Measurements from ENCODE around the gene ADAM11.

Gene ADAM11

GRCh38 chr17:44759086-44759915 is 513 bp downstream of the ADAM11 start:
- H3K4me1 ChIP-seq (ENCODE audit: insufficient read depth, low read length) = no peaks in the 10 kb centered on the region
- H3K27ac ChIP-seq (ENCODE audit: low read depth, low read length) = no peak overlapping the region
- H3K4me3 ChIP-seq (ENCODE audit: low read depth in 1 of 2, low read length in 2 of 2) = no peak overlapping the region
- H3K9me3 ChIP-seq (ENCODE audit: low read length) = no peaks in the 10 kb centered on the region
- peaks cover 14 to 37% of the 10 kb centered on the region in 2 donors for H3K27me3 ChIP-seq (ENCODE audit: control insufficient read depth in 1 of 2, insufficient read depth in 2 of 2, low read length in 2 of 2)
- H3K9ac ChIP-seq (ENCODE audit: low read length) = no peak overlapping the region
- no peaks in the 10 kb centered on the region for H3K36me3 ChIP-seq (ENCODE audit: insufficient read depth, low read length)

GRCh38 chr17:44759916-44760243 is 1.1 kb downstream of the ADAM11 start:
- H3K4me1 ChIP-seq (ENCODE audit: insufficient read depth, low read length) = no peaks in the 10 kb centered on the region
- no peaks in the 10 kb centered on the region for H3K9me3 ChIP-seq (ENCODE audit: low read length)
- no peak overlapping the region for H3K4me3 ChIP-seq (ENCODE audit: low read depth in 1 of 2, low read length in 2 of 2)
- no peak overlapping the region for H3K27ac ChIP-seq (ENCODE audit: low read depth, low read length)
- H3K9ac ChIP-seq (ENCODE audit: low read length) = no peak overlapping the region
- H3K27me3 ChIP-seq (ENCODE audit: control insufficient read depth in 1 of 2, insufficient read depth in 2 of 2, low read length in 2 of 2) = peaks cover 14 to 37% of the 10 kb centered on the region in 2 donors
- no peaks in the 10 kb centered on the region for H3K36me3 ChIP-seq (ENCODE audit: insufficient read depth, low read length)

GRCh38 chr17:44760474-44761308 is 1.9 kb downstream of the ADAM11 start:
- peaks cover 14 to 37% of the 10 kb centered on the region in 2 donors for H3K27me3 ChIP-seq (ENCODE audit: control insufficient read depth in 1 of 2, insufficient read depth in 2 of 2, low read length in 2 of 2)
- no peaks in the 10 kb centered on the region for H3K36me3 ChIP-seq (ENCODE audit: insufficient read depth, low read length)
- H3K4me3 ChIP-seq (ENCODE audit: low read depth in 1 of 2, low read length in 2 of 2) = no peak overlapping the region
- H3K9me3 ChIP-seq (ENCODE audit: low read length) = no peaks in the 10 kb centered on the region
- no peak overlapping the region for H3K9ac ChIP-seq (ENCODE audit: low read length)
- no peak overlapping the region for H3K27ac ChIP-seq (ENCODE audit: low read depth, low read length)
- no peaks in the 10 kb centered on the region for H3K4me1 ChIP-seq (ENCODE audit: insufficient read depth, low read length)

GRCh38 chr17:44761932-44762810 is 3.4 kb downstream of the ADAM11 start:
- Histone ChIP-seq H3K4me1 (ENCODE audit: insufficient read depth, low read length) (no peaks in the 10 kb centered on the region), H3K9me3 (ENCODE audit: low read length) (no peaks in the 10 kb centered on the region), H3K9ac (ENCODE audit: low read length) (no peak overlapping the region), H3K27ac (ENCODE audit: low read depth, low read length) (no peak overlapping the region), H3K36me3 (ENCODE audit: insufficient read depth, low read length) (no peaks in the 10 kb centered on the region), H3K4me3 (ENCODE audit: low read depth in 1 of 2, low read length in 2 of 2) (no peak overlapping the region), H3K27me3 (ENCODE audit: control insufficient read depth in 1 of 2, insufficient read depth in 2 of 2, low read length in 2 of 2) (peaks cover 14 to 42% of the 10 kb centered on the region in 2 donors)

- Histone ChIP-seq H3K27me3 (ENCODE audit: control insufficient read depth in 1 of 2, insufficient read depth in 2 of 2, low read length in 2 of 2) (peaks cover 14 to 34% of the 10 kb centered on the region in 2 donors), H3K9me3 (ENCODE audit: low read length) (no peaks in the 10 kb centered on the region), H3K36me3 (ENCODE audit: insufficient read depth, low read length) (no peaks in the 10 kb centered on the region), H3K4me3 (ENCODE audit: low read depth in 1 of 2, low read length in 2 of 2) (no peak overlapping the region), H3K9ac (ENCODE audit: low read length) (no peak overlapping the region), H3K27ac (ENCODE audit: low read depth, low read length) (no peak overlapping the region), H3K4me1 (ENCODE audit: insufficient read depth, low read length) (no peaks in the 10 kb centered on the region)
Observed at GRCh38 chr17:44763170-44763569, 4.4 kb downstream of the ADAM11 start.

GRCh38 chr17:44765965-44766364 is 7.2 kb downstream of the ADAM11 start:
- H3K4me1 ChIP-seq (ENCODE audit: insufficient read depth, low read length) = no peaks in the 10 kb centered on the region
- peaks cover 5 to 14% of the 10 kb centered on the region in 2 donors for H3K27me3 ChIP-seq (ENCODE audit: control insufficient read depth in 1 of 2, insufficient read depth in 2 of 2, low read length in 2 of 2)
- no peak overlapping the region for H3K27ac ChIP-seq (ENCODE audit: low read depth, low read length)
- no peaks in the 10 kb centered on the region for H3K36me3 ChIP-seq (ENCODE audit: insufficient read depth, low read length)
- no peaks in the 10 kb centered on the region for H3K9me3 ChIP-seq (ENCODE audit: low read length)
- H3K9ac ChIP-seq (ENCODE audit: low read length) = no peak overlapping the region
- no peak overlapping the region for H3K4me3 ChIP-seq (ENCODE audit: low read depth in 1 of 2, low read length in 2 of 2)

- Histone ChIP-seq H3K9ac (ENCODE audit: low read length) (no peak overlapping the region), H3K9me3 (ENCODE audit: low read length) (no peaks in the 10 kb centered on the region), H3K27me3 (ENCODE audit: control insufficient read depth in 1 of 2, insufficient read depth in 2 of 2, low read length in 2 of 2) (peaks cover 1 to 10% of the 10 kb centered on the region in 2 donors), H3K4me1 (ENCODE audit: insufficient read depth, low read length) (no peaks in the 10 kb centered on the region), H3K4me3 (ENCODE audit: low read depth in 1 of 2, low read length in 2 of 2) (no peak overlapping the region), H3K36me3 (ENCODE audit: insufficient read depth, low read length) (no peaks in the 10 kb centered on the region), H3K27ac (ENCODE audit: low read depth, low read length) (no peak overlapping the region)
Observed at GRCh38 chr17:44766409-44767038, 7.7 kb downstream of the ADAM11 start.

GRCh38 chr17:44767493-44767892 is 8.7 kb downstream of the ADAM11 start:
- Histone ChIP-seq H3K27ac (ENCODE audit: low read depth, low read length) (no peak overlapping the region), H3K4me3 (ENCODE audit: low read depth in 1 of 2, low read length in 2 of 2) (no peak overlapping the region), H3K4me1 (ENCODE audit: insufficient read depth, low read length) (no peaks in the 10 kb centered on the region), H3K9ac (ENCODE audit: low read length) (no peak overlapping the region), H3K36me3 (ENCODE audit: insufficient read depth, low read length) (no peaks in the 10 kb centered on the region), H3K27me3 (ENCODE audit: control insufficient read depth in 1 of 2, insufficient read depth in 2 of 2, low read length in 2 of 2) (peaks cover 0 to 15% of the 10 kb centered on the region in 2 donors), H3K9me3 (ENCODE audit: low read length) (no peaks in the 10 kb centered on the region)

GRCh38 chr17:44768505-44769142 is 9.8 kb downstream of the ADAM11 start:
- no peak overlapping the region for H3K4me3 ChIP-seq (ENCODE audit: low read depth in 1 of 2, low read length in 2 of 2)

GRCh38 chr17:44769230-44769629 is 10.4 kb downstream of the ADAM11 start:
- no peaks in the 10 kb centered on the region for H3K9me3 ChIP-seq (ENCODE audit: low read length)
- no peak overlapping the region for H3K4me3 ChIP-seq (ENCODE audit: low read depth in 1 of 2, low read length in 2 of 2)
- H3K36me3 ChIP-seq (ENCODE audit: insufficient read depth, low read length) = no peaks in the 10 kb centered on the region
- no peak overlapping the region for H3K27ac ChIP-seq (ENCODE audit: low read depth, low read length)
- no peaks in the 10 kb centered on the region for H3K4me1 ChIP-seq (ENCODE audit: insufficient read depth, low read length)
- peaks cover 6 to 15% of the 10 kb centered on the region in 2 donors for H3K27me3 ChIP-seq (ENCODE audit: control insufficient read depth in 1 of 2, insufficient read depth in 2 of 2, low read length in 2 of 2)
- no peak overlapping the region for H3K9ac ChIP-seq (ENCODE audit: low read length)

More at GRCh38 chr17:44768505-44769142, 9.8 kb downstream of the ADAM11 start:
- H3K36me3 ChIP-seq (ENCODE audit: insufficient read depth, low read length) = no peaks in the 10 kb centered on the region
- H3K27me3 ChIP-seq (ENCODE audit: control insufficient read depth in 1 of 2, insufficient read depth in 2 of 2, low read length in 2 of 2) = peaks cover 6 to 15% of the 10 kb centered on the region in 2 donors
- no peaks in the 10 kb centered on the region for H3K9me3 ChIP-seq (ENCODE audit: low read length)
- no peak overlapping the region for H3K27ac ChIP-seq (ENCODE audit: low read depth, low read length)
- no peak overlapping the region for H3K9ac ChIP-seq (ENCODE audit: low read length)
- no peaks in the 10 kb centered on the region for H3K4me1 ChIP-seq (ENCODE audit: insufficient read depth, low read length)

Data from muscle layer of colon (tissue), 2 donors.